ENCODE data around the gene FERMT2.
"Not testable (repeated sequence)": the region's sequence is repeated elsewhere in the genome, so short reads cannot be mapped to it uniquely, and the experiment has no call there.

Gene FERMT2

GRCh38 chr14:52937869-52938268 is 13.0 kb downstream of the FERMT2 start:
- DNase-seq = no peak

GRCh38 chr14:52937306-52937705 is 13.5 kb downstream of the FERMT2 start:
- DNase-seq = no peak

- no peak for DNase-seq
Measured at GRCh38 chr14:52936437-52936836, 14.4 kb downstream of the FERMT2 start.

- DNase-seq = no peak
Measured at GRCh38 chr14:52935833-52936232, 15.0 kb downstream of the FERMT2 start.

GRCh38 chr14:52934762-52935161 is 16.1 kb downstream of the FERMT2 start:
- no peak for DNase-seq

- DNase-seq = no peak
Measured at GRCh38 chr14:52929192-52929807, 21.6 kb downstream of the FERMT2 start.

GRCh38 chr14:52926953-52927352 is 23.9 kb downstream of the FERMT2 start:
- peak; percentile 93 for DNase-seq

- peak; percentile 30 for DNase-seq
Measured at GRCh38 chr14:52923902-52924575, 26.8 kb downstream of the FERMT2 start.

- DNase-seq = peak; percentile 15
Measured at GRCh38 chr14:52922656-52923055, 28.2 kb downstream of the FERMT2 start.

- DNase-seq = no peak
Measured at GRCh38 chr14:52922059-52922458, 28.8 kb downstream of the FERMT2 start.

- DNase-seq = not testable (repeated sequence)
Measured at GRCh38 chr14:52920411-52920810, 30.4 kb downstream of the FERMT2 start.

GRCh38 chr14:52919971-52920370 is 30.9 kb downstream of the FERMT2 start:
- no peak for DNase-seq

- DNase-seq = no peak
Measured at GRCh38 chr14:52918486-52918885, 32.4 kb downstream of the FERMT2 start.

- no peak for DNase-seq
Measured at GRCh38 chr14:52917735-52918134, 33.1 kb downstream of the FERMT2 start.

- no peak for DNase-seq
Measured at GRCh38 chr14:52914295-52914694, 36.6 kb downstream of the FERMT2 start.

GRCh38 chr14:52913271-52913670 is 37.6 kb downstream of the FERMT2 start:
- no peak for DNase-seq

GRCh38 chr14:52911904-52912303 is 38.9 kb downstream of the FERMT2 start:
- DNase-seq = peak; percentile 59

GRCh38 chr14:52910572-52910971 is 40.3 kb downstream of the FERMT2 start:
- no peak for DNase-seq

GRCh38 chr14:52907949-52908348 is 42.9 kb downstream of the FERMT2 start:
- no peak for DNase-seq

GRCh38 chr14:52906141-52906601 is 44.7 kb downstream of the FERMT2 start:
- no peak for DNase-seq

GRCh38 chr14:52902971-52903619 is 47.8 kb downstream of the FERMT2 start:
- DNase-seq = no peak

- no peak for DNase-seq
Measured at GRCh38 chr14:52901357-52901980, 49.4 kb downstream of the FERMT2 start.

- no peak for DNase-seq
Measured at GRCh38 chr14:52900731-52901130, 50.1 kb downstream of the FERMT2 start.

- DNase-seq = no peak
Measured at GRCh38 chr14:52898496-52898895, 52.4 kb downstream of the FERMT2 start.

Measured in NCI-H2171 treated with DMSO at 0.1 percent for 48 hours (cell line).